Suprapubic skin (tissue), 4 donors: Measurements from ENCODE around the gene C22orf15. TPM values are rescaled to one million over a fixed set of nuclear protein-coding genes. Genes with fewer than 3 reads are reported as not detected.

Experiments
- DNase-seq, 2 donors: peaks; one replicate each; pipeline ENCODE4 v3.0.0-alpha.2; 2019; ENCODE audit warnings: low spot score in 2 of 2
- H3K27ac ChIP-seq: fragments of 200-600 bp; sonication (generic); one replicate; pipeline ENCODE4 v1.5.1; 2019
- H3K27me3 ChIP-seq: fragments of 200-600 bp; sonication (generic); one replicate; pipeline ENCODE4 v1.5.1; 2019
- H3K36me3 ChIP-seq: fragments of 200-600 bp; sonication (generic); one replicate; pipeline ENCODE4 v1.5.1; 2019
- H3K4me1 ChIP-seq: fragments of 200-600 bp; sonication (generic); one replicate; pipeline ENCODE4 v1.5.1; 2019
- H3K4me3 ChIP-seq: fragments of 200-600 bp; sonication (generic); one replicate; pipeline ENCODE4 v1.5.1; 2019; ENCODE audit warnings: mild to moderate bottlenecking
- H3K9me3 ChIP-seq: fragments of 200-600 bp; sonication (generic); one replicate; pipeline ENCODE4 v1.5.1; 2019
- EP300 ChIP-seq: sonication (generic); formaldehyde crosslinking; IDR thresholded peaks from one replicate; pipeline ENCODE4 v1.6.1; 2017; ENCODE audit warnings: antibody characterized with exemption
- POLR2A ChIP-seq, 2 donors: fragments of 450-650 bp; IDR thresholded peaks; one replicate each; pipeline ENCODE4 v1.6.1; 2017; ENCODE audit warnings: antibody characterized with exemption in 2 of 2, mild to moderate bottlenecking in 2 of 2, moderate library complexity in 2 of 2
- POLR2AphosphoS5 ChIP-seq, 3 donors: sonication (generic); formaldehyde crosslinking; IDR thresholded peaks; one replicate each; pipeline ENCODE4 v1.6.1; 2017; ENCODE audit warnings: antibody characterized with exemption in 3 of 3
- WGBS: methylation state at CpG from one replicate; pipeline ENCODE4 v1.1.5; 2018; 5-methylcytosine and 5-hydroxymethylcytosine counted together
- total RNA-seq, 4 donors: library from RNA; depleted of rRNA; stranded (reverse); fragments of >200 nt; gene quantifications; one replicate each; pipeline ENCODE4 v1.1.0, GENCODE V29; 2016
- TF ChIP-seq, protein P1 (sequence below), 2 donors: fragments of 200-600 bp in 1 of 2; fragments of 450-650 bp in 1 of 2; sonication (generic) in 1 of 2; IDR thresholded peaks; one replicate each; pipeline ENCODE4 v1.5.1; 2016 to 2019; ENCODE audit warnings: antibody characterized with exemption in 2 of 2, mild to moderate bottlenecking in 1 of 2, moderate library complexity in 1 of 2

C22orf15 gene
- total RNA-seq, 4 donors from 2014 or later = not detected

DNA sequence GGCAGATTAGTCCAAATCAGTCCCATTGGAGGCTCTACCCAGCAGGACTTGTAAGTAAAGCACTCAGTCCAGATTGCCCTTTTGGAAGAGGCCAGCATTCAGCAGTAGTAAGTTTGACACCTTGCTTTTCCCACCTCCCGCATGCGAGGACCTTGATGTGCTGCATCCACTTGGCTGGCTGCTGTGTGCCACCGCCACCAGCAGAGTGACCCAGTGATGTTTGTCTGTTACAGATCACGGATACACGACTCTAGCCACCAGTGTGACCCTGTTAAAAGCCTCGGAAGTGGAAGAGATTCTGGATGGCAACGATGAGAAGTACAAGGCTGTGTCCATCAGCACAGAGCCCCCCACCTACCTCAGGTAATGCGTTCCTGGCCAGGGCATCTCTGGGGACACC is 30.5 kb downstream of the C22orf15 start:
- Histone ChIP-seq H3K27ac (no peak overlapping the region), H3K27me3 (no peaks in the 10 kb centered on the region), H3K4me1 (peaks cover 43% of the 10 kb centered on the region), H3K9me3 (no peaks in the 10 kb centered on the region), H3K36me3 (peaks cover 58% of the 10 kb centered on the region), H3K4me3 (no peak overlapping the region)
- DNase-seq = no peak
- TF ChIP-seq EP300 (no peak), POLR2AphosphoS5 (IDR thresholded peaks at IDR 0.05) (no peak), POLR2A (IDR thresholded peaks at IDR 0.05) (no peak)
- TF ChIP-seq, protein P1, sequence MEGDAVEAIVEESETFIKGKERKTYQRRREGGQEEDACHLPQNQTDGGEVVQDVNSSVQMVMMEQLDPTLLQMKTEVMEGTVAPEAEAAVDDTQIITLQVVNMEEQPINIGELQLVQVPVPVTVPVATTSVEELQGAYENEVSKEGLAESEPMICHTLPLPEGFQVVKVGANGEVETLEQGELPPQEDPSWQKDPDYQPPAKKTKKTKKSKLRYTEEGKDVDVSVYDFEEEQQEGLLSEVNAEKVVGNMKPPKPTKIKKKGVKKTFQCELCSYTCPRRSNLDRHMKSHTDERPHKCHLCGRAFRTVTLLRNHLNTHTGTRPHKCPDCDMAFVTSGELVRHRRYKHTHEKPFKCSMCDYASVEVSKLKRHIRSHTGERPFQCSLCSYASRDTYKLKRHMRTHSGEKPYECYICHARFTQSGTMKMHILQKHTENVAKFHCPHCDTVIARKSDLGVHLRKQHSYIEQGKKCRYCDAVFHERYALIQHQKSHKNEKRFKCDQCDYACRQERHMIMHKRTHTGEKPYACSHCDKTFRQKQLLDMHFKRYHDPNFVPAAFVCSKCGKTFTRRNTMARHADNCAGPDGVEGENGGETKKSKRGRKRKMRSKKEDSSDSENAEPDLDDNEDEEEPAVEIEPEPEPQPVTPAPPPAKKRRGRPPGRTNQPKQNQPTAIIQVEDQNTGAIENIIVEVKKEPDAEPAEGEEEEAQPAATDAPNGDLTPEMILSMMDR (IDR thresholded peaks at IDR 0.05) = no peak
- 94% methylated on average over 8 of the region's 8 CpGs for WGBS

DNA sequence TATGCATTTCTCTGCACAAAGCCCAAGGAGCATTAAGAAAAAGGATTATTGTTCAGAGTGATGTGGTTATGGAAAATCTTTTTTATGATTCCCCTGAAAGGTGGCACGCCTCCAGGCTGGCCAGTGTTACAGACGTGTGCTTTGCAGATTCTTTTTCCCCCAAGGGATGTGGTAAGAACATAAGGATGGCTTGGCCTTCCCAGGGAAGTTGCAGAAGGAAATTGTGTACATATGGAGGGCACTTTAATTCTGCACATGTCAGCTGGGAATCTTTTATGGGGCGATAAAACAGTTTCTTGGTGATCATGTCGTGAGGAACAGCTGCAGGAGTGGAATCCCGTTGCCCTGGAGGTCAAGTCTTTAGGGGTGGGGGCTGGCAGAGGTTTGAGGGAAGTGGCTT is 33.7 kb downstream of the C22orf15 start:
- Histone ChIP-seq H3K4me3 (no peak overlapping the region), H3K27ac (no peak overlapping the region), H3K36me3 (peaks cover 86% of the 10 kb centered on the region), H3K4me1 (peaks cover 13% of the 10 kb centered on the region), H3K9me3 (no peaks in the 10 kb centered on the region), H3K27me3 (no peaks in the 10 kb centered on the region)
- 53% methylated on average over 5 of the region's 5 CpGs for WGBS
- DNase-seq = no peak
- TF ChIP-seq POLR2AphosphoS5 (IDR thresholded peaks at IDR 0.05) (no peak), POLR2A (IDR thresholded peaks at IDR 0.05) (no peak), EP300 (no peak)
- TF ChIP-seq, protein P1 (IDR thresholded peaks at IDR 0.05) = no peak

DNA sequence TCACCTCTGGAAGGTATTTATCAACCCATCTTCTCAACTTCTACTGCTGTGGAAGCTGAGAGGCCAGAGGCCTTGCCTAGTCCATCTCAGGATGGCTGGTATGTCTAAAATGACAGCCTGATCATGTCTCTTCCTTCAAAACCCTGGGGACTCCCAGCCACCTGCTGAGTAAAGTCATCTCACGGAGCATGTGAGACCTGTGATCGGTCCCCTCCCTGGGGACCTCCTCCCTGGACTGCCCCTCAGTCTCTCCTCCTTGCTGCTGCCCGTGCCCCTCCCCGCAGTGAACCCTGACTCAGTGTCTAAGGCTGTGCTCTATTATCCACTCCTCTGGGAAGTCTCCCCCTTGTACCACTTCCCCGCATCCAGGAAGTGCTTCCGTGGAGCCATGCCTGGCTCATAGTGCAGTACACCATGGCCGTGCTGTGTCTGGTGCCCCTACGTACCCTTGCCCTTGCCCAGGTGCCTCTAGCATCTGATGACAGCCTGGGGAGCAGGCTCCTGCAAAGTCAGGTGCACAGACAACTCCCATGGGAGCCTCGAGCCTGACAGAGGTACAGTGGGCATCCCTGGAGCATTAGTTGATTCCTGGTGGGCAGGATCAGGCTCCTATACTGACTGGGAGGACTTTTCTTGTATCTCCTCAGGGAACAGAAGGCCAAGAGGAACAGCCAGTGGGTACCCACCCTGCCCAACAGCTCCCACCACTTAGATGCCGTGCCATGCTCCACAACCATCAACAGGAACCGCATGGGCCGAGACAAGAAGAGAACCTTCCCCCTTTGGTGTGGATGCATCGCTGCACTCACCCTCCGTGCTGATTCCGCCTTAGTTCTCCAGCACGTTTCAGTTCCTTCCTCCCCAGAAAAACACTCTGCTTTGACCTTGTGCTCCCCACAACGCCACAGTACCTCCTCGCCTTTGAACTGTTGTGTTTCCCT is 37.8 kb downstream of the C22orf15 start:
- Histone ChIP-seq H3K36me3 (peaks cover 89% of the 10 kb centered on the region), H3K9me3 (no peaks in the 10 kb centered on the region), H3K27ac (no peak overlapping the region), H3K4me3 (no peak overlapping the region), H3K4me1 (no peaks in the 10 kb centered on the region), H3K27me3 (no peaks in the 10 kb centered on the region)
- DNase-seq = no peak
- WGBS = 94% methylated on average over 17 of the region's 18 CpGs
- no peak for TF ChIP-seq POLR2A (IDR thresholded peaks at IDR 0.05)
- TF ChIP-seq, protein P1 (IDR thresholded peaks at IDR 0.05) = no peak
- no peak for TF ChIP-seq EP300
- TF ChIP-seq POLR2AphosphoS5 (IDR thresholded peaks at IDR 0.05) = no peak

- no peak for DNase-seq
- Histone ChIP-seq H3K9me3 (no peaks in the 10 kb centered on the region), H3K27me3 (no peaks in the 10 kb centered on the region), H3K36me3 (peaks cover 89% of the 10 kb centered on the region), H3K4me1 (no peaks in the 10 kb centered on the region), H3K27ac (no peak overlapping the region), H3K4me3 (no peak overlapping the region)
- WGBS = 91% methylated on average over 11 of the region's 11 CpGs
- TF ChIP-seq, protein P1 (IDR thresholded peaks at IDR 0.05) = no peak
- no peak for TF ChIP-seq POLR2AphosphoS5 (IDR thresholded peaks at IDR 0.05)
Observed at GRCh38 chr22:23801238-23801821, 38.5 kb downstream of the C22orf15 start.

GRCh38 chr22:23801886-23802377 is 39.1 kb downstream of the C22orf15 start:
- whole genome bisulfite sequencing = 93% methylated on average over 8 of the region's 8 CpGs
- TF ChIP-seq EP300 (no peak), POLR2A (IDR thresholded peaks at IDR 0.05) (no peak), POLR2AphosphoS5 (IDR thresholded peaks at IDR 0.05) (no peak)
- TF ChIP-seq, protein P1 (IDR thresholded peaks at IDR 0.05) = no peak
- peaks cover 91% of the 10 kb centered on the region for H3K36me3 ChIP-seq

More at GRCh38 chr22:23801886-23802377, 39.1 kb downstream of the C22orf15 start:
- Histone ChIP-seq H3K27ac (no peak overlapping the region), H3K9me3 (no peaks in the 10 kb centered on the region), H3K4me1 (no peaks in the 10 kb centered on the region), H3K27me3 (no peaks in the 10 kb centered on the region), H3K4me3 (no peak overlapping the region)
- DNase-seq = no peak
